Osteoblast (primary cell): ENCODE data around the gene RAB3D. TPM values are rescaled to one million over a fixed set of nuclear protein-coding genes. Genes with fewer than 3 reads are reported as not detected.
"Not testable (repeated sequence)": the region's sequence is repeated elsewhere in the genome, so short reads cannot be mapped to it uniquely, and the experiment has no call there.

Experiments
- DNase-seq: peaks from one replicate; pipeline ENCODE4 v3.0.0; 2011; ENCODE audit warnings: low spot score, mixed read lengths; ENCODE audit not compliant: insufficient read length; ENCODE audit errors: missing footprints
- H2AFZ ChIP-seq: 2 replicates; pipeline ENCODE4 v1.6.0; 2011; ENCODE audit warnings: mild to moderate bottlenecking, low read length
- H3K27ac ChIP-seq: 2 replicates; pipeline ENCODE4 v1.5.1; 2011; ENCODE audit warnings: mild to moderate bottlenecking, low read depth, low read length, moderate library complexity
- H3K27me3 ChIP-seq: 2 replicates; pipeline ENCODE4 v1.6.0; 2012; ENCODE audit warnings: mild to moderate bottlenecking, control low read depth, inconsistent platforms, low read length, moderate library complexity; ENCODE audit not compliant: insufficient read depth
- H3K36me3 ChIP-seq: 2 replicates; pipeline ENCODE4 v1.5.1; 2011; ENCODE audit warnings: mild to moderate bottlenecking, low read length, control low read depth, moderate library complexity; ENCODE audit not compliant: insufficient read depth
- H3K4me1 ChIP-seq: 2 replicates; pipeline ENCODE4 v1.5.1; 2011; ENCODE audit warnings: mild to moderate bottlenecking, low read length, control low read depth, moderate library complexity; ENCODE audit not compliant: insufficient read depth
- H3K4me2 ChIP-seq: 2 replicates; pipeline ENCODE4 v1.6.0; 2011; ENCODE audit warnings: mild to moderate bottlenecking, low read length; ENCODE audit not compliant: insufficient read depth
- H3K4me3 ChIP-seq: fragments of 200-600 bp; sonication (generic); 3 replicates; pipeline ENCODE4 v1.5.1; 2012; ENCODE audit warnings: mild to moderate bottlenecking, low read length, inconsistent platforms; ENCODE audit not compliant: insufficient read depth
- H3K79me2 ChIP-seq: 2 replicates; pipeline ENCODE4 v1.6.0; 2012; ENCODE audit warnings: mild to moderate bottlenecking, low read length, control low read depth, inconsistent platforms; ENCODE audit not compliant: insufficient read depth
- H3K9me3 ChIP-seq: 2 replicates; pipeline ENCODE4 v1.5.1; 2011; ENCODE audit warnings: low read depth, low read length, control low read depth
- H4K20me1 ChIP-seq: 2 replicates; pipeline ENCODE4 v1.6.0; 2012; ENCODE audit warnings: mild to moderate bottlenecking, low read length, control low read depth; ENCODE audit not compliant: insufficient read depth
- total RNA-seq: library from RNA; depleted of rRNA; stranded (reverse); fragments of >200 nt; gene quantifications from 2 replicates; pipeline ENCODE4 v1.2.3, GENCODE V29; 2012
- TF ChIP-seq, protein P1 (sequence below): IDR thresholded peaks from 2 replicates; pipeline ENCODE4 v1.5.1; 2011; ENCODE audit warnings: mild to moderate bottlenecking, low read depth, low read length, moderate library complexity; ENCODE audit errors: extremely low read depth

Gene RAB3D
- total RNA-seq, 1 donor: 3.3 TPM

GRCh38 chr19:11356676-11357550 lies 17.5 kb upstream of the RAB3D start:
- Histone ChIP-seq H3K27ac (no peak overlapping the region), H4K20me1 (peaks cover 27% of the 10 kb centered on the region), H3K4me2 (peak overlapping the region; percentile 92), H3K27me3 (no peaks in the 10 kb centered on the region), H3K36me3 (peaks cover 27% of the 10 kb centered on the region), H3K4me1 (peaks cover 10% of the 10 kb centered on the region), H2AFZ (no peak overlapping the region), H3K4me3 (peak overlapping the region; percentile 74), H3K9me3 (no peaks in the 10 kb centered on the region), H3K79me2 (peaks cover 11% of the 10 kb centered on the region)
- TF ChIP-seq, protein P1, sequence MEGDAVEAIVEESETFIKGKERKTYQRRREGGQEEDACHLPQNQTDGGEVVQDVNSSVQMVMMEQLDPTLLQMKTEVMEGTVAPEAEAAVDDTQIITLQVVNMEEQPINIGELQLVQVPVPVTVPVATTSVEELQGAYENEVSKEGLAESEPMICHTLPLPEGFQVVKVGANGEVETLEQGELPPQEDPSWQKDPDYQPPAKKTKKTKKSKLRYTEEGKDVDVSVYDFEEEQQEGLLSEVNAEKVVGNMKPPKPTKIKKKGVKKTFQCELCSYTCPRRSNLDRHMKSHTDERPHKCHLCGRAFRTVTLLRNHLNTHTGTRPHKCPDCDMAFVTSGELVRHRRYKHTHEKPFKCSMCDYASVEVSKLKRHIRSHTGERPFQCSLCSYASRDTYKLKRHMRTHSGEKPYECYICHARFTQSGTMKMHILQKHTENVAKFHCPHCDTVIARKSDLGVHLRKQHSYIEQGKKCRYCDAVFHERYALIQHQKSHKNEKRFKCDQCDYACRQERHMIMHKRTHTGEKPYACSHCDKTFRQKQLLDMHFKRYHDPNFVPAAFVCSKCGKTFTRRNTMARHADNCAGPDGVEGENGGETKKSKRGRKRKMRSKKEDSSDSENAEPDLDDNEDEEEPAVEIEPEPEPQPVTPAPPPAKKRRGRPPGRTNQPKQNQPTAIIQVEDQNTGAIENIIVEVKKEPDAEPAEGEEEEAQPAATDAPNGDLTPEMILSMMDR: no peak
- DNase-seq: peak; percentile 92

GRCh38 chr19:11356074-11356397 lies 16.6 kb upstream of the RAB3D start:
- H4K20me1 ChIP-seq: peaks cover 27% of the 10 kb centered on the region
- H2AFZ ChIP-seq: no peak overlapping the region
- H3K4me1 ChIP-seq: peaks cover 10% of the 10 kb centered on the region
- no peaks in the 10 kb centered on the region for H3K27me3 ChIP-seq
- H3K4me3 ChIP-seq: peak overlapping the region; percentile 74
- H3K36me3 ChIP-seq: peaks cover 19% of the 10 kb centered on the region
- H3K27ac ChIP-seq: no peak overlapping the region
- H3K4me2 ChIP-seq: peak overlapping the region; percentile 92
- peaks cover 11% of the 10 kb centered on the region for H3K79me2 ChIP-seq
- TF ChIP-seq, protein P1: no peak
- DNase-seq: peak; percentile 81
- no peaks in the 10 kb centered on the region for H3K9me3 ChIP-seq

- H3K27me3 ChIP-seq: no peaks in the 10 kb centered on the region
- peaks cover 11% of the 10 kb centered on the region for H3K79me2 ChIP-seq
- H3K36me3 ChIP-seq: peaks cover 12% of the 10 kb centered on the region
- no peak within 1 kb of the TSS for H3K27ac ChIP-seq
- DNase-seq: peak; percentile 100
- peak within 1 kb of the TSS; percentile 74 for H3K4me3 ChIP-seq
- no peak within 1 kb of the TSS for H2AFZ ChIP-seq
- TF ChIP-seq, protein P1: no peak
- H3K4me1 ChIP-seq: peaks cover 10% of the 10 kb centered on the region
- H3K4me2 ChIP-seq: peak within 1 kb of the TSS; percentile 92
- peaks cover 27% of the 10 kb centered on the region for H4K20me1 ChIP-seq
- no peaks in the 10 kb centered on the region for H3K9me3 ChIP-seq
Observed at GRCh38 chr19:11355160-11356073, 16.0 kb upstream of the RAB3D start, which contains the start of gene PLPPR2. PLPPR2 (plus strand) TSS chr19:11355432; CDS start chr19:11357674, 2,242 bp downstream.

DNA sequence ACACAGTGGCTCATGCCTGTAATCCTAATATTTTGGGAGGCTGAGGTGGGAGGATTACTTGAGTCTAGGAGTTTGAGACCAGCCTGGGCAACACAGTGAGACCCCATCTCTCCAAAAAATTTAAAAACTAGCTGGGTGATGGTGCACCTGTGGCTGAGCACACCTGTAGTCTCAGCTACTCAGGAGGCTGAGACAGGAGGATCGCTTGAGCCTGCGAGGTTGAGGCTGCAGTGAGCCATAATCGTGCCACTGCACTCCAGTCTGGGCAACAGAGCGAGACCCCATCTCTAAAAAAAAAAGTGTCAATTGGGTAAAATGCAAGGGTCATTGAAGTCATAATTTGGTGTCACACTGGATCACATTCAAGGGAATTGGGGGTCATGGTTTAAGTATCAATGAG lies 14.6 kb upstream of the RAB3D start:
- Histone ChIP-seq H4K20me1 (peaks cover 24% of the 10 kb centered on the region), H3K79me2 (peaks cover 11% of the 10 kb centered on the region)
- H3K4me3 ChIP-seq, H2AFZ ChIP-seq, H3K27me3 ChIP-seq, H3K4me1 ChIP-seq, DNase-seq, H3K27ac ChIP-seq, H3K36me3 ChIP-seq, H3K9me3 ChIP-seq, H3K4me2 ChIP-seq: not testable (repeated sequence)
